AG09319 (cell line): ENCODE measurements around the gene MEF2C.

Experiments
- DNase-seq: peaks from one replicate; pipeline ENCODE4 v3.0.0-alpha.2; 2010; ENCODE audit warnings: low read depth; ENCODE audit errors: extremely low read depth
- CTCF ChIP-seq: IDR thresholded peaks from 2 replicates; pipeline ENCODE4 v1.5.1; 2011; ENCODE audit warnings: low read depth, mild to moderate bottlenecking, inconsistent platforms, low read length, moderate library complexity

The MEF2C gene

GRCh38 chr5:88890070-88890781, 7.2 kb upstream of the MEF2C start:
- no peak for DNase-seq
- TF ChIP-seq CTCF, result no peak

- DNase-seq, result no peak
- TF ChIP-seq CTCF, result no peak; the same call in 1 of the 2 replicates
These were observed 6.4 kb upstream of the MEF2C start for GRCh38 chr5:88889189-88890069.

GRCh38 chr5:88888848-88889188, 5.8 kb upstream of the MEF2C start:
- DNase-seq, result no peak
- TF ChIP-seq CTCF, result no peak

- no peak for TF ChIP-seq CTCF
- no peak for DNase-seq
These were observed 5.3 kb upstream of the MEF2C start for GRCh38 chr5:88888291-88888690.

GRCh38 chr5:88887342-88887741, 4.4 kb upstream of the MEF2C start:
- no peak for TF ChIP-seq CTCF
- no peak for DNase-seq

- no peak for TF ChIP-seq CTCF
- no peak for DNase-seq
These were observed 3.9 kb upstream of the MEF2C start for GRCh38 chr5:88886746-88887341.

GRCh38 chr5:88886252-88886651, 3.3 kb upstream of the MEF2C start:
- no peak for DNase-seq
- no peak for TF ChIP-seq CTCF
